HUES48 (cell line): Measurements from ENCODE around the gene SPINK5.

Experiments
- H3K27ac ChIP-seq: one replicate; pipeline ENCODE4 v1.7.0; 2013; ENCODE audit warnings: low read depth, low read length, inconsistent platforms
- H3K27me3 ChIP-seq: 2 replicates; pipeline ENCODE4 v1.6.1; 2013; ENCODE audit warnings: mild to moderate bottlenecking, low read length; ENCODE audit not compliant: control insufficient read depth, insufficient read depth
- H3K36me3 ChIP-seq: 2 replicates; pipeline ENCODE4 v1.6.1; 2013; ENCODE audit warnings: low read length; ENCODE audit not compliant: control insufficient read depth, insufficient read depth
- H3K4me1 ChIP-seq: 2 replicates; pipeline ENCODE4 v1.6.1; 2013; ENCODE audit warnings: mild to moderate bottlenecking, low read length; ENCODE audit not compliant: control insufficient read depth, insufficient read depth
- H3K4me3 ChIP-seq: 2 replicates; pipeline ENCODE4 v1.5.1; 2013; ENCODE audit warnings: mild to moderate bottlenecking, low read depth, low read length
- H3K9ac ChIP-seq: 2 replicates; pipeline ENCODE4 v1.6.1; 2013; ENCODE audit warnings: mild to moderate bottlenecking, low read depth, low read length, moderate library complexity
- H3K9me3 ChIP-seq: 2 replicates; pipeline ENCODE4 v1.6.1; 2013; ENCODE audit warnings: low read length; ENCODE audit not compliant: control insufficient read depth, insufficient read depth

Gene SPINK5

DNA sequence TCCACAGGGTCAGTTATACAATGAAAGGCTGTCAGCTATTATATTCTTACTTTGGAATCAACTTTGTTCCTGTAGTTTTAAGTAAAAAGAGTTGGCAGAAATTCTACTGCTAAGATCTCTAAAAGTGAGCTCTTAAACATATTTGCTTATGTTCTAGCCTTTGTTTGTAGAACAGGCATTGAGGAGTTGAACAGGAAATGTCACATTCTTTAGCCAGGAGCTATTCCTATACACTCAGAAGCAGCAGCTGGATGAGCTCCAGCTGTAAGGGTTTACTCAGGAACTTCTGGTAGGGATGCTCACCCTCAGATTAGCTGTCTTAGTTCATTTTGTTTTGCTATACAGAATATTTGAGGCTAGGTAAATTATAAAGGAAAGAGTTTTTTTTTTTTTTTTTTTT, 82.1 kb downstream of the SPINK5 start:
- H3K27ac ChIP-seq, result no peak overlapping the region
- H3K9me3 ChIP-seq, result no peaks in the 10 kb centered on the region
- no peaks in the 10 kb centered on the region for H3K36me3 ChIP-seq
- no peaks in the 10 kb centered on the region for H3K27me3 ChIP-seq
- no peak overlapping the region for H3K9ac ChIP-seq
- no peak overlapping the region for H3K4me3 ChIP-seq
- H3K4me1 ChIP-seq, result peaks cover 4% of the 10 kb centered on the region; the same call in 1 of the 2 replicates

DNA sequence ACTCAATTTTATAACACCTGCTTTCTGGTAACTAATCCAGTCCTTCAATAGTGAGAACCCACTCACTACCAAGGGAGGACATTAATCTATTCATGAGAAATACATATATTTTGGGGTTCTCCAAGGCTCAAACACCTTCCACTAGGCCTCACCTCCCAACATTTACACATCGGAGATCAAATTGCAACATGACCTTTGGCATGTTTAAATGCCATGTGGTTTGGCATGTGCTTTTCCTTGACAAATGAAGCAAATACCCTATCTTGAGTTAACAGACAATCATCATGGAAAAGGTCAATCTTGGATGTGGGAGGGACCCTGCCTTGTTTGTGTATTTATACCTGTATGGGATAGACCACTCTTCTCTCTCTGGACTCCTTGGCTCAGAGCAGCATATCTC, 82.7 kb downstream of the SPINK5 start:
- H3K27ac ChIP-seq, result no peak overlapping the region
- no peak overlapping the region for H3K9ac ChIP-seq
- no peaks in the 10 kb centered on the region for H3K36me3 ChIP-seq
- H3K4me3 ChIP-seq, result no peak overlapping the region
- H3K27me3 ChIP-seq, result no peaks in the 10 kb centered on the region
- peaks cover 4% of the 10 kb centered on the region; the same call in 1 of the 2 replicates for H3K4me1 ChIP-seq
- no peaks in the 10 kb centered on the region for H3K9me3 ChIP-seq

DNA sequence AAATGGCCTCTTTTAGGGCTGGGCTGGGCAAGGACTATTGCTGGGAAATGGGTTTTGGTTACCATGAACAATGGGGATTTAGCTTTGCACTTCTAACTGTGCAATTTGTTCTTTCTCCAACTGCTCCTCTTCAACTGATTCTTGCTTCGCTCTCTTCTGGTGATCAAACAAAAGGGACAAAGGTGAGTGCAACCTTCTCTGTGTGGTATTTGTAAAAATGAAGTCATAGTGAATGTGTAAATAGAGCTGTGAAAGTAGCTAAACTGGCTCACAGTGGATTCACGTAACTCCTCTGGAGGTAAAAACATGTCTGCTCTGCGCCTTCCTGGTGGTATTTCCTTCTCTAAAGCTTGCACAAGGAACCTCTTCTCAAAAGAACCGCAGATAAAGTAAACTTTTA, 83.6 kb downstream of the SPINK5 start:
- Histone ChIP-seq H3K27ac (no peak overlapping the region), H3K27me3 (no peaks in the 10 kb centered on the region), H3K9ac (no peak overlapping the region), H3K9me3 (no peaks in the 10 kb centered on the region), H3K36me3 (no peaks in the 10 kb centered on the region), H3K4me1 (peaks cover 4% of the 10 kb centered on the region; the same call in 1 of the 2 replicates), H3K4me3 (no peak overlapping the region)

DNA sequence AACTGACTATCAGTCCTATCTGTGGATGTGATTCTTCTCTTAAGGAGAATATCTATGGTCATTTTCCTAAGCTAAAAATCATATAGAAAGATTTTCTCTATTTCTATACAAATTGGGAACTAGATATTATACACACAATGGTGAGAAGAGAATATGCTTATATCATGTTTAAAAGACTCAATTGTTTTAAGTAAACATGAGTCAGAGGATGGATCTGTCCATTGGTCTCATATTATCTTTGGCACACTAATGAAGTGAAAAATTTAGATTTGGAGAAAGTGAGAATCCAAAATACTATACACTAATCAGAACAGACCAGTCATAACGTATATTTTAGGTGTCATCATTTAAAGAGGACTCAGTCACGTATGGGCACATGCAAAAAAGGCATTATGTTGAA, 88.1 kb downstream of the SPINK5 start:
- H3K36me3 ChIP-seq, result no peaks in the 10 kb centered on the region
- no peak overlapping the region for H3K27ac ChIP-seq
- H3K9ac ChIP-seq, result no peak overlapping the region
- no peaks in the 10 kb centered on the region; the same call in 1 of the 2 replicates for H3K9me3 ChIP-seq
- no peaks in the 10 kb centered on the region for H3K4me1 ChIP-seq
- H3K4me3 ChIP-seq, result no peak overlapping the region
- H3K27me3 ChIP-seq, result no peaks in the 10 kb centered on the region

DNA sequence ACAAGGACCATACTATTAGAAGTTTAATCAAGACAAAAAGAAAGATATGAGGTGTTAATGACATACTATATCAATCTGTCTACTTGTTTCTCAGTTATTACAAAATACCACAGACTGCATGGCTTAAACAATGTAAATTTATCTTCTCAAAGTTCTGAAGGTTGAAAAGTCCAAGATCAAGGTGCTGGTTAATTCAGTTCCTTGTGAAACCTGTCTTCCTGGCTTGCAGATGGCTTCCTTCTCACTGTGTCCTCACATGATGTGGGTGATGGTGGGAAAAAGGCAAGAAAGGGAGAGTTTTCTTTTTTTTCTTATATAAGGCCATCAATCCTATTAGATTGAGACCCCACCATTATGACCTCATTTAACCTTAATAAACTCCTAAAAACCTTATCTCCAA, 89.0 kb downstream of the SPINK5 start:
- H3K4me1 ChIP-seq, result no peaks in the 10 kb centered on the region
- H3K4me3 ChIP-seq, result no peak overlapping the region
- H3K36me3 ChIP-seq, result no peaks in the 10 kb centered on the region
- no peaks in the 10 kb centered on the region for H3K27me3 ChIP-seq
- no peak overlapping the region for H3K9ac ChIP-seq
- H3K27ac ChIP-seq, result no peak overlapping the region
- H3K9me3 ChIP-seq, result no peaks in the 10 kb centered on the region; the same call in 1 of the 2 replicates

DNA sequence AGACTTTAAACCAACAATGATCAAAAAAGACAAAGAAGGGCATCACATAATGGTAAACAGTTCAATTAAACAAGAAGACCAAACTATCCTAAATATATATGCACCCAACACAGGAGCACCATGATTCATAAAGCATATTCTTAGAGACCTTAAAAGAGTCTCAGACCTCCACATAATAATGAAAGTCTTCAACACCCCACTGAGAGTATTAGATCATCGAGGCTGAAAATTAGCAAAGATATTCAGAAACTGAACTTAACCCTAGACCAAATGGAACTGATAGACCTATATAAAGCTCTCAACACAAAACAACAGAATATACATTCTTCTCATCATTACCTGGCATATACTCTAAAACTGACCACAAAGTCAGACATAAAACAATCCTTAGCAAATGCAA, 92.8 kb downstream of the SPINK5 start:
- Histone ChIP-seq H3K27me3 (no peaks in the 10 kb centered on the region), H3K9me3 (no peaks in the 10 kb centered on the region; the same call in 1 of the 2 replicates), H3K4me1 (no peaks in the 10 kb centered on the region), H3K36me3 (no peaks in the 10 kb centered on the region), H3K27ac (no peak overlapping the region), H3K9ac (no peak overlapping the region), H3K4me3 (no peak overlapping the region)

DNA sequence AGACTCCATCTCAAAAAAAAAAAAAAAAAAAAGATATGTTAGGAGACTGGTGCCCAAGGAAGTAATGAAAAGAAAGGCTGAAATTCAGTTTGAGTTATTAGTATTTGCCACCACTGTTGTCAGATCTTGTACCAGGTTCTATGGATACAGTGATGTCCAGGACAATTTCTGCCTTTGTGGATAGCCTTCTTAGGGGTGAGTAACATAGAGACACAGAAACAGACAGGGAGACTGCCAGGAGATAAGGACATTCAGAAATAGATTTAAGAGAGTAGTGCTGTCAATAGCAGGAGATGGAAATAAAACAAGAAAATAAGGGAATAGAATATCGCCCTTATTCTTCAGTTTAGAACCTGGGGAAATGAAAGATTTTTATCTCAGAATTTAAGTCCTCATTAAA, 98.3 kb downstream of the SPINK5 start:
- no peak overlapping the region for H3K27ac ChIP-seq
- H3K4me1 ChIP-seq, result no peaks in the 10 kb centered on the region
- H3K36me3 ChIP-seq, result no peaks in the 10 kb centered on the region
- H3K4me3 ChIP-seq, result no peak overlapping the region
- H3K9me3 ChIP-seq, result no peaks in the 10 kb centered on the region
- H3K27me3 ChIP-seq, result no peaks in the 10 kb centered on the region
- H3K9ac ChIP-seq, result no peak overlapping the region

DNA sequence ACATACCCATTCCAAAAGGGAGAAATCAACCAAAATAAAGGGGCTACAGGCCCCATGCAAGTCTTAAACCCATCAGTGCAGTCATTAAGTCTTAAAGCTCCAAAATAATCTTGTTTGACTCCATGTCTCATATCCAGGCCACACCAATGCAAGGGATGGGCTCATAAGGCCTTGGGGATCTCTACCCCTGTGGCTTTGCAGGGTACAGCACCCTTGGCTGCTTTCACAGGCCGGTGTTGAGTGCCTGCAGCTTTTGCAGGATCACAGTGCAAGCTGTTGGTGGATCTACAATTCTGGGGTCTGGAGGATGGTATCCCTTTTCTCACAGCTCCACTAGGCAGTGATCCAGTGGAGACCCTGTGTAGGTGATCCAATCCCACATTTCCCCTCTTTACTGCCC, 99.6 kb downstream of the SPINK5 start:
- Histone ChIP-seq H3K27me3 (no peaks in the 10 kb centered on the region), H3K9me3 (no peaks in the 10 kb centered on the region), H3K9ac (no peak overlapping the region), H3K36me3 (no peaks in the 10 kb centered on the region), H3K27ac (no peak overlapping the region), H3K4me1 (no peaks in the 10 kb centered on the region), H3K4me3 (no peak overlapping the region)

DNA sequence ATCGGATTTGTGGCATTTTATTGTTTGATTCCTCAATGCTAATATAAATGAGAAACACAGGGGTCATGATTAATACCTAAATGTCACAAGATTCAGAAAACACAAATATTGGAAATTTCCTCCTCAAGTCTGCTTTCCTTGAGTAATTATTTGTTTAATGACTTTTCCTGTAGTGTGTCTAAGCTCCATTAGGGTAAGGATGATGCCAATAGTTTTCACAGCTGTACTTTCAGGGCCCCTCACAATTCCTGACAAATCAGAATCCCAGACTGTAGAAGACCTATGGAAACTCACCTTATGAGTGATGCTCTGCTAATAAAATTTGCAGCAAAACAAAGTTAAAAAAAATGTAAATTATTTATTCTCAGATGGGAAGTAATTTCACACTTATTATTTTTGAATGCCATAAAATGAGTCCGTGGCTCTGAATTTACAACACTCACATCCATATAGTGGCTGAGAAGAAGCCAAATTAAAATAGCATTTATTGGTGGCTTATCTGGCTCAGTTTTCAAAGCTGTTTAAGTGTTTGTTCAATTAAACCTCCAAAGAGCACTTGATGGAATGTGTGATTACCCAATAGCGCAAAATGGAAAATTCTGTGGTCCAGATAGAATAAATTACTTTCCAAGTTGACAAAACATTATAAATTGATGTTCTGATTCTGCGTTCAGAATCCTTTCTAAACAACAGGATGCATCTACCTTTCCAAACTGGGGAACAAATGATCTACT, 102.9 kb downstream of the SPINK5 start:
- Histone ChIP-seq H3K27me3 (no peaks in the 10 kb centered on the region), H3K36me3 (no peaks in the 10 kb centered on the region), H3K9ac (no peak overlapping the region), H3K27ac (no peak overlapping the region), H3K4me3 (no peak overlapping the region), H3K4me1 (no peaks in the 10 kb centered on the region), H3K9me3 (no peaks in the 10 kb centered on the region)

DNA sequence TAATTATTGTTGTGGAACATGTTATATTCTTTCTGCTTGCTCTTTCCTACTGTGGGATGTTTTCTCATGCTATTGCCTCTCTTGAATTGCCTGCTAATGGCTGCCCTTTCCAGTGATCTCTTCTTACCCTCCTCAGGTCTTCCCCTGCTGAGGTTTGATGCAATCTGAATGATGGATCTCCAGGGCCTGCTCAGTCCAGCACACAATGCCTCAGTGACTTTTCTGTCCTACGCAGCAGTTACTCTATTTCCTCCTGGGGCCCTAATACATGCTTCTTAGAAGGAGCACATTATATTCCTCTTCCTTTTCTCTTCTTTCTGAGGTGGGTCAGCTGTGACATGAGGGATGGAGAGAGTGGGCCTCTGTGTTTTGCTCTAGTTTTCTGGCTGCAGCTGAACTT, 104.5 kb downstream of the SPINK5 start, which contains the start of gene SPINK14:
SPINK14 (plus strand) TSS at position 301 of the 400 bp plus-strand sequence. CDS start 1,187 bp downstream, outside the sequence.
- no peak within 1 kb of the TSS for H3K27ac ChIP-seq
- H3K36me3 ChIP-seq, result no peaks in the 10 kb centered on the region
- no peaks in the 10 kb centered on the region for H3K4me1 ChIP-seq
- H3K9ac ChIP-seq, result no peak within 1 kb of the TSS
- no peak within 1 kb of the TSS for H3K4me3 ChIP-seq
- no peaks in the 10 kb centered on the region for H3K27me3 ChIP-seq
- H3K9me3 ChIP-seq, result no peaks in the 10 kb centered on the region

DNA sequence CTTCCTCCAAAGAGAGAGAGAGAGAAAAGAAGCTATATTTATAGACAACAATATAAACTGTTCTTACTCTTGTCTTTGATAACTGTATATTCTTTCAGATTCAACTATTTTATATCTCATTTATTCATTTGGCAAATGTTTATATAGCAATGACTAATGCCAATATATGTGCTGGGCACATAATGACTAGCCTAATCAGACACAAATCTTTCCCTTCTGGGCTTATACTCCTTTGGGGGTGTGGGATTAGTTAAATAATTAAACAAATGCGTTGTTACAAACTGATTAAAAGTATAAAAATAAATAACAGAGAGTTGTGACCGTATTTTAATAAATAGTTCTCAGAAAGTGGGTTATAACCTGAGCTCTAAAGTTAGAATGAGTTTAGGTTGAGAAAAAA, 108.6 kb downstream of the SPINK5 start:
- Histone ChIP-seq H3K9ac (no peak overlapping the region), H3K9me3 (no peaks in the 10 kb centered on the region), H3K4me3 (no peak overlapping the region), H3K36me3 (no peaks in the 10 kb centered on the region), H3K27me3 (no peaks in the 10 kb centered on the region), H3K27ac (no peak overlapping the region), H3K4me1 (no peaks in the 10 kb centered on the region)
